SU-DHL-6 (cell line): Measurements from ENCODE around the gene HMG20B.

Experiments
- H2AFZ ChIP-seq: fragments of 200-600 bp; sonication (generic); 2 replicates; pipeline ENCODE4 v1.6.1; 2014; ENCODE audit warnings: low read depth, mild to moderate bottlenecking, moderate library complexity, mixed read lengths, antibody characterized with exemption, low read length; ENCODE audit not compliant: severe bottlenecking
- H3F3A ChIP-seq: fragments of 200-600 bp; shearing (Covaris generic); 2 replicates; pipeline ENCODE4 v1.6.0; 2016; ENCODE audit warnings: antibody characterized with exemption, mild to moderate bottlenecking; ENCODE audit not compliant: insufficient read depth
- H3K27ac ChIP-seq: fragments of 200-600 bp; sonication (generic); 2 replicates; pipeline ENCODE4 v1.5.1; 2016; ENCODE audit warnings: low read depth, mild to moderate bottlenecking, low read length, moderate library complexity, mixed read lengths
- H3K27me3 ChIP-seq: fragments of 200-600 bp; sonication (generic), shearing (Covaris generic); 2 replicates; pipeline ENCODE4 v1.6.0; 2014; ENCODE audit warnings: mild to moderate bottlenecking, low read length
- H3K36me3 ChIP-seq: fragments of 200-600 bp; sonication (generic); 2 replicates; pipeline ENCODE4 v1.6.1; 2014; ENCODE audit warnings: mild to moderate bottlenecking, low read length, mixed read lengths
- H3K4me2 ChIP-seq: fragments of 300-600, 200-600 bp; shearing (Covaris generic), sonication (generic); 2 replicates; pipeline ENCODE4 v1.6.0; 2014; ENCODE audit warnings: low read length, low read depth, mild to moderate bottlenecking; ENCODE audit not compliant: poor library complexity, severe bottlenecking
- H3K4me3 ChIP-seq: fragments of 200-600 bp; sonication (generic); 2 replicates; pipeline ENCODE4 v1.5.1; 2014; ENCODE audit warnings: antibody characterized with exemption, low read length, mild to moderate bottlenecking, mixed read lengths; ENCODE audit not compliant: insufficient read depth, poor library complexity, severe bottlenecking
- H3K79me2 ChIP-seq: fragments of 200-600 bp; sonication (generic); 2 replicates; pipeline ENCODE4 v1.6.1; 2014; ENCODE audit warnings: mild to moderate bottlenecking, low read length, moderate library complexity; ENCODE audit not compliant: insufficient read depth
- H3K9ac ChIP-seq: fragments of 200-600 bp; sonication (generic); 2 replicates; pipeline ENCODE4 v1.7.0; 2014; ENCODE audit warnings: mild to moderate bottlenecking, low read length
- H3K9me2 ChIP-seq: fragments of 200-600 bp; sonication (generic); replicated peaks from 2 replicates; pipeline ENCODE4 v1.6.1; 2014; ENCODE audit warnings: low read length; ENCODE audit not compliant: insufficient read depth
- H3K9me3 ChIP-seq: fragments of 200-600 bp; sonication (generic); 2 replicates; pipeline ENCODE4 v1.6.1; 2014; ENCODE audit warnings: low read length, mixed read lengths; ENCODE audit not compliant: insufficient read depth
- H4K20me1 ChIP-seq: fragments of 200-600 bp; sonication (generic); 2 replicates; pipeline ENCODE4 v1.6.1; 2014; ENCODE audit warnings: low read depth, mild to moderate bottlenecking, antibody characterized with exemption, low read length, moderate library complexity, mixed read lengths
- EZH2phosphoT487 ChIP-seq: fragments of 200-600 bp; sonication (generic), shearing (Covaris generic); conservative IDR thresholded peaks from 2 replicates; pipeline ENCODE4 v1.6.1; 2018; ENCODE audit warnings: mild to moderate bottlenecking, antibody characterized with exemption, low read length, moderate library complexity, mixed read lengths
- TF ChIP-seq, protein P1 (sequence below): fragments of 200-600 bp; sonication (generic); IDR thresholded peaks from one replicate; pipeline ENCODE4 v1.5.1; 2017; ENCODE audit warnings: antibody characterized with exemption, mild to moderate bottlenecking, low read length, moderate library complexity; ENCODE audit not compliant: insufficient read depth, poor library complexity, severe bottlenecking

The HMG20B gene

DNA sequence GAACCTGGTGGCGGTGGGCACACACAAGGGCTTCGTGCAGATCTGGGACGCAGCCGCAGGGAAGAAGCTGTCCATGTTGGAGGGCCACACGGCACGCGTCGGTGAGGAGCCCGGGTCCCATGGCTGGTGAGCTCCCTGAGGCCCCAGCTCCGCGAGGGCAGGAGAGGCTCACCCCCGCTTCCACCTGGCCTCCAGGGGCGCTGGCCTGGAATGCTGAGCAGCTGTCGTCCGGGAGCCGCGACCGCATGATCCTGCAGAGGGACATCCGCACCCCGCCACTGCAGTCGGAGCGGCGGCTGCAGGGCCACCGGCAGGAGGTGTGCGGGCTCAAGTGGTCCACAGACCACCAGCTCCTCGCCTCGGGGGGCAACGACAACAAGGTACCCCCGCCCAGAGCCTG, 41.0 kb upstream of the HMG20B start:
- H2AFZ ChIP-seq = no peak overlapping the region
- no peak overlapping the region for H3K4me2 ChIP-seq
- H3K36me3 ChIP-seq = no peaks in the 10 kb centered on the region
- no peaks in the 10 kb centered on the region for H3K9me3 ChIP-seq
- no peak overlapping the region for H3K9ac ChIP-seq
- no peaks in the 10 kb centered on the region for H4K20me1 ChIP-seq
- no peaks in the 10 kb centered on the region for H3K9me2 ChIP-seq
- H3K4me3 ChIP-seq = no peak overlapping the region
- no peaks in the 10 kb centered on the region for H3K27me3 ChIP-seq
- no peaks in the 10 kb centered on the region for H3F3A ChIP-seq
- TF ChIP-seq, protein P1, sequence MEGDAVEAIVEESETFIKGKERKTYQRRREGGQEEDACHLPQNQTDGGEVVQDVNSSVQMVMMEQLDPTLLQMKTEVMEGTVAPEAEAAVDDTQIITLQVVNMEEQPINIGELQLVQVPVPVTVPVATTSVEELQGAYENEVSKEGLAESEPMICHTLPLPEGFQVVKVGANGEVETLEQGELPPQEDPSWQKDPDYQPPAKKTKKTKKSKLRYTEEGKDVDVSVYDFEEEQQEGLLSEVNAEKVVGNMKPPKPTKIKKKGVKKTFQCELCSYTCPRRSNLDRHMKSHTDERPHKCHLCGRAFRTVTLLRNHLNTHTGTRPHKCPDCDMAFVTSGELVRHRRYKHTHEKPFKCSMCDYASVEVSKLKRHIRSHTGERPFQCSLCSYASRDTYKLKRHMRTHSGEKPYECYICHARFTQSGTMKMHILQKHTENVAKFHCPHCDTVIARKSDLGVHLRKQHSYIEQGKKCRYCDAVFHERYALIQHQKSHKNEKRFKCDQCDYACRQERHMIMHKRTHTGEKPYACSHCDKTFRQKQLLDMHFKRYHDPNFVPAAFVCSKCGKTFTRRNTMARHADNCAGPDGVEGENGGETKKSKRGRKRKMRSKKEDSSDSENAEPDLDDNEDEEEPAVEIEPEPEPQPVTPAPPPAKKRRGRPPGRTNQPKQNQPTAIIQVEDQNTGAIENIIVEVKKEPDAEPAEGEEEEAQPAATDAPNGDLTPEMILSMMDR = no peak
- TF ChIP-seq EZH2phosphoT487 = no peak
- H3K79me2 ChIP-seq = no peaks in the 10 kb centered on the region
- H3K27ac ChIP-seq = no peak overlapping the region

DNA sequence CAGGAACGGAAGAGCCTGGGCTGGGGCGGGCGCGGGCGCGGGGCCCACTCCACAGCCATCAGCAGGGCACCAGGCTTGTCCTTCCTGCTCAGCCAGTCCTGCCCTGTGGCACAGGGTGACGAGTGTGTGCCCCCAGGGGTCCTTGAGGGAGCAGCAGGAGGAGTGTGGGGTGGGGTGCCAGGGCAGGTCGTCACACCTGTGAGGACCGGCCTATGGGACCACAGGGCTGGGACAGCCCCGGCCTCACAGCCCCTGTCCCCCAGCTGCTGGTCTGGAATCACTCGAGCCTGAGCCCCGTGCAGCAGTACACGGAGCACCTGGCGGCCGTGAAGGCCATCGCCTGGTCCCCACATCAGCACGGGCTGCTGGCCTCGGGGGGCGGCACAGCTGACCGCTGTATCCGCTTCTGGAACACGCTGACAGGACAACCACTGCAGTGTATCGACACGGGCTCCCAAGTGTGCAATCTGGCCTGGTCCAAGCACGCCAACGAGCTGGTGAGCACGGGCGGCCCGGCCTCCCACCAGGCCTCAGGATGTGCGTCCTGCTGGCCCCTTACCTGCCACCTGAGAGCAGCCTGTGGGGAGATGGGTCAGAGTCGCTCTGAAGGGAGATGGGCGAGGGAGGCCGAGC, 40.5 kb upstream of the HMG20B start:
- TF ChIP-seq, protein P1 = no peak
- TF ChIP-seq EZH2phosphoT487 = no peak
- no peak overlapping the region for H2AFZ ChIP-seq
- no peaks in the 10 kb centered on the region for H4K20me1 ChIP-seq
- no peaks in the 10 kb centered on the region for H3K9me3 ChIP-seq
- H3K4me3 ChIP-seq = no peak overlapping the region
- H3K9ac ChIP-seq = no peak overlapping the region
- H3K36me3 ChIP-seq = no peaks in the 10 kb centered on the region
- no peaks in the 10 kb centered on the region for H3F3A ChIP-seq
- no peaks in the 10 kb centered on the region for H3K9me2 ChIP-seq
- no peaks in the 10 kb centered on the region for H3K79me2 ChIP-seq
- no peak overlapping the region for H3K27ac ChIP-seq
- no peaks in the 10 kb centered on the region for H3K27me3 ChIP-seq
- no peak overlapping the region for H3K4me2 ChIP-seq

DNA sequence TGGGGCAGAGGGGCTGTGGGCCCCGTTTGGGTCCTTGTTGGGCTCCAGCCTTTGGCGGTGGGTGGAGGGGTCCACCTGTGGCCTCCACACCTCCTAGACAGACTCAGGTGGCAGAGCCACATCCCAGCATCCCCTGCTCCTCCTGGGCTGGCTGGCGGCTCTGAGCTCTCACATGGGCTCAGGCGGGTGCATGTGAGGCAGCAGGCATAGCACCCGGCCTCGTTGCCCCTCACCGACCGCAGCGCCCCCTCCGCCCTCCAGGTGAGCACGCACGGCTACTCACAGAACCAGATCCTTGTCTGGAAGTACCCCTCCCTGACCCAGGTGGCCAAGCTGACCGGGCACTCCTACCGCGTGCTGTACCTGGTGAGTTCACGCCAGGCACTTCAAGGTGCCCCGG, 39.7 kb upstream of the HMG20B start:
- H3K27ac ChIP-seq = no peak overlapping the region
- no peaks in the 10 kb centered on the region for H3K79me2 ChIP-seq
- H3K27me3 ChIP-seq = no peaks in the 10 kb centered on the region
- H3K9me3 ChIP-seq = no peaks in the 10 kb centered on the region
- no peak overlapping the region for H2AFZ ChIP-seq
- no peaks in the 10 kb centered on the region for H3F3A ChIP-seq
- H3K36me3 ChIP-seq = no peaks in the 10 kb centered on the region
- no peak for TF ChIP-seq EZH2phosphoT487
- TF ChIP-seq, protein P1 = no peak
- H3K9ac ChIP-seq = no peak overlapping the region
- no peaks in the 10 kb centered on the region for H3K9me2 ChIP-seq
- H3K4me3 ChIP-seq = no peak overlapping the region
- no peak overlapping the region for H3K4me2 ChIP-seq
- no peaks in the 10 kb centered on the region for H4K20me1 ChIP-seq
